GM12878 (cell line): Measurements from ENCODE around the gene ABHD1.

ENCODE experiments used
- CBX3 ChIP-seq: fragments of 200-600 bp; sonication (generic); IDR thresholded peaks from 2 replicates; pipeline ENCODE4 v1.6.1; 2016; ENCODE audit warnings: low read depth, borderline replicate concordance
- POLR2A ChIP-seq: IDR thresholded peaks from 2 replicates; pipeline ENCODE4 v1.6.1; 2011; ENCODE audit warnings: low read depth, mild to moderate bottlenecking, low read length
- ZZZ3 ChIP-seq: IDR thresholded peaks from 2 replicates; pipeline ENCODE4 v1.6.1; 2011; ENCODE audit warnings: low read depth; ENCODE audit not compliant: control insufficient read depth, insufficient read length
- TF ChIP-seq, protein P1 (sequence below), 3 experiments: IDR thresholded peaks in 2 of 3; conservative IDR thresholded peaks in 1 of 3; 2 replicates each; pipeline ENCODE4 v1.5.1; 2011; ENCODE audit warnings: low read depth in 3 of 3, low read length in 3 of 3, mild to moderate bottlenecking in 3 of 3, control low read depth in 2 of 3, moderate library complexity in 2 of 3, inconsistent platforms in 1 of 3, mixed read lengths in 1 of 3; ENCODE audit not compliant: control insufficient read depth in 2 of 3, insufficient read depth in 1 of 3; ENCODE audit errors: extremely low read depth in 1 of 3
- TF ChIP-seq, protein P2 (sequence below): IDR thresholded peaks from 2 replicates; pipeline ENCODE4 v1.6.1; 2011; ENCODE audit warnings: low read depth, low read length, improper control_type of control experiment, borderline replicate concordance

DNA sequence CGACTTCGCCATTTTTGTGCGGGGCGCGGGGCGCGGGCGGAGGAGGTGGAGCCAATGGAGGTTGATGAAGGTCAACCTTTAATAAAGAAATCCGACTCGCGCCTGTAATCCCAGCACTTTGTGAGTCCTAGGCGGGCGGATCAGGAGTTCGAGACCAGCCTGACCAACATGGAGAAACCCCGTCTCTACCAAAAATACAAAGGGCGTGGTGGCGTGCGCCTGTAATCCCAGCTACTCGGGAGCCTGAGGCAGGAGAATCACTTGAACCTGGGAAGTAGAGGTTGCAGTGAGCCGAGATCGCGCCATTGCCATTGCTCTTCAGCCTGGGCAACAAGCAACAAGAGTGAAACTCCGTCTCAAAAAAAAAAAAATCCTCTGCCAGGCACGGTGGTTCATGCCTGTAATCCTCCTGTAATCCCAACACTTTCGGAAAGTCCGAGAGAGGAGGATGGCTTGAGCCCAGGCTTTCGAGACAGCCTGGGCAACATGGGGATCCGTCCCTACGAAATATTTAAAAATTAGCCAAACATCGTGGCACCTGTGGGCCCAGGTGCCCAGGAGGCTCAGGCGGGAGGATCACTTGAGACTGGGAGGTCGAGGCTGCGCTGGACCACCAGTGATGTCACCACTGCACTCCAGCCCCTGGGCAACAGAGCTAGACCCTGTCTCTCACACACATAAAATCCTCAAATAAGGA is 11.3 kb downstream of the ABHD1 start:
- no peak for TF ChIP-seq POLR2A
- no peak for TF ChIP-seq CBX3
- TF ChIP-seq, protein P1, sequence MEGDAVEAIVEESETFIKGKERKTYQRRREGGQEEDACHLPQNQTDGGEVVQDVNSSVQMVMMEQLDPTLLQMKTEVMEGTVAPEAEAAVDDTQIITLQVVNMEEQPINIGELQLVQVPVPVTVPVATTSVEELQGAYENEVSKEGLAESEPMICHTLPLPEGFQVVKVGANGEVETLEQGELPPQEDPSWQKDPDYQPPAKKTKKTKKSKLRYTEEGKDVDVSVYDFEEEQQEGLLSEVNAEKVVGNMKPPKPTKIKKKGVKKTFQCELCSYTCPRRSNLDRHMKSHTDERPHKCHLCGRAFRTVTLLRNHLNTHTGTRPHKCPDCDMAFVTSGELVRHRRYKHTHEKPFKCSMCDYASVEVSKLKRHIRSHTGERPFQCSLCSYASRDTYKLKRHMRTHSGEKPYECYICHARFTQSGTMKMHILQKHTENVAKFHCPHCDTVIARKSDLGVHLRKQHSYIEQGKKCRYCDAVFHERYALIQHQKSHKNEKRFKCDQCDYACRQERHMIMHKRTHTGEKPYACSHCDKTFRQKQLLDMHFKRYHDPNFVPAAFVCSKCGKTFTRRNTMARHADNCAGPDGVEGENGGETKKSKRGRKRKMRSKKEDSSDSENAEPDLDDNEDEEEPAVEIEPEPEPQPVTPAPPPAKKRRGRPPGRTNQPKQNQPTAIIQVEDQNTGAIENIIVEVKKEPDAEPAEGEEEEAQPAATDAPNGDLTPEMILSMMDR (IDR thresholded peaks at IDR 0.05 in 2 of 3, conservative IDR thresholded peaks at IDR 0.05 in 1 of 3; ENCODE audit: control insufficient read depth in 2 of 3, extremely low read depth in 1 of 3, insufficient read depth in 1 of 3, low read depth in 3 of 3, low read length in 3 of 3) = no peak
- no peak for TF ChIP-seq ZZZ3
- TF ChIP-seq, protein P2, sequence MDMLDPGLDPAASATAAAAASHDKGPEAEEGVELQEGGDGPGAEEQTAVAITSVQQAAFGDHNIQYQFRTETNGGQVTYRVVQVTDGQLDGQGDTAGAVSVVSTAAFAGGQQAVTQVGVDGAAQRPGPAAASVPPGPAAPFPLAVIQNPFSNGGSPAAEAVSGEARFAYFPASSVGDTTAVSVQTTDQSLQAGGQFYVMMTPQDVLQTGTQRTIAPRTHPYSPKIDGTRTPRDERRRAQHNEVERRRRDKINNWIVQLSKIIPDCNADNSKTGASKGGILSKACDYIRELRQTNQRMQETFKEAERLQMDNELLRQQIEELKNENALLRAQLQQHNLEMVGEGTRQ = no peak
